ENCODE results near the gene RELN. TPM values are rescaled to one million over a fixed set of nuclear protein-coding genes. Genes with fewer than 3 reads are reported as not detected.
"Not testable (repeated sequence)": the region's sequence is repeated elsewhere in the genome, so short reads cannot be mapped to it uniquely, and the experiment has no call there.

RELN gene
- polyA plus RNA-seq (2013, experiment 1 of 4): 2.7 TPM
- polyA plus RNA-seq (2013, experiment 2 of 4): 2.3 TPM
- 1.7 TPM for polyA plus RNA-seq (2013, experiment 3 of 4)
- polyA plus RNA-seq (2013, experiment 4 of 4): 2.7 TPM

- Histone ChIP-seq H3K27me3 (ENCODE audit: control insufficient read depth, insufficient read depth, low read length, poor library complexity, severe bottlenecking) (peaks cover 82% of the 10 kb centered on the region), H3K4me1 (ENCODE audit: control insufficient read depth, insufficient read depth, low read length) (peaks cover 5% of the 10 kb centered on the region), H3K36me3 (ENCODE audit: control insufficient read depth, insufficient read depth, low read length) (no peaks in the 10 kb centered on the region), H3K9me3 (ENCODE audit: control insufficient read depth, low read length) (no peaks in the 10 kb centered on the region), H3K27ac (ENCODE audit: insufficient read depth, low read depth, low read length, poor library complexity, severe bottlenecking) (no peak within 1 kb of the TSS), H3K4me3 (ENCODE audit: insufficient read depth, low read depth, low read length) (peak within 1 kb of the TSS; percentile 37)
- 0% methylated on average over 89 of the region's 89 CpGs for WGBS, 2 experiments
Measured at GRCh38 chr7:103989200-103989784, at the start of gene RELN. Gene RELN, minus strand, starts transcription at chr7:103989658. Its CDS starts 302 bp downstream, at chr7:103989356.

GRCh38 chr7:104038136-104038535 lies 48.7 kb upstream of the RELN start:
- WGBS, 2 experiments: 100% methylated on average over 1 of the region's 2 CpGs; no CpG with 5 or more reads in 1 of the 2 experiments
- Histone ChIP-seq H3K9me3 (ENCODE audit: control insufficient read depth, low read length) (no peaks in the 10 kb centered on the region), H3K36me3 (ENCODE audit: control insufficient read depth, insufficient read depth, low read length) (no peaks in the 10 kb centered on the region), H3K4me3 (ENCODE audit: insufficient read depth, low read depth, low read length) (no peak overlapping the region), H3K27me3 (ENCODE audit: control insufficient read depth, insufficient read depth, low read length, poor library complexity, severe bottlenecking) (no peaks in the 10 kb centered on the region), H3K27ac (ENCODE audit: insufficient read depth, low read depth, low read length, poor library complexity, severe bottlenecking) (no peak overlapping the region), H3K4me1 (ENCODE audit: control insufficient read depth, insufficient read depth, low read length) (no peaks in the 10 kb centered on the region)

- not testable (repeated sequence) for H3K4me1 ChIP-seq (ENCODE audit: control insufficient read depth, insufficient read depth, low read length); H3K36me3 ChIP-seq (ENCODE audit: control insufficient read depth, insufficient read depth, low read length); H3K27ac ChIP-seq (ENCODE audit: insufficient read depth, low read depth, low read length, poor library complexity, severe bottlenecking); H3K27me3 ChIP-seq (ENCODE audit: control insufficient read depth, insufficient read depth, low read length, poor library complexity, severe bottlenecking); H3K4me3 ChIP-seq (ENCODE audit: insufficient read depth, low read depth, low read length); H3K9me3 ChIP-seq (ENCODE audit: control insufficient read depth, low read length)
- 76 to 91% methylated on average over 3 of the region's 3 CpGs for WGBS, 2 experiments
Measured at GRCh38 chr7:104036889-104037288, 47.4 kb upstream of the RELN start.

- H3K27me3 ChIP-seq (ENCODE audit: control insufficient read depth, insufficient read depth, low read length, poor library complexity, severe bottlenecking): no peaks in the 10 kb centered on the region
- no peaks in the 10 kb centered on the region for H3K9me3 ChIP-seq (ENCODE audit: control insufficient read depth, low read length)
- WGBS, 2 experiments: 96% methylated on average over 4 of the region's 4 CpGs
- H3K27ac ChIP-seq (ENCODE audit: insufficient read depth, low read depth, low read length, poor library complexity, severe bottlenecking): no peak overlapping the region
- no peaks in the 10 kb centered on the region for H3K36me3 ChIP-seq (ENCODE audit: control insufficient read depth, insufficient read depth, low read length)
- H3K4me3 ChIP-seq (ENCODE audit: insufficient read depth, low read depth, low read length): no peak overlapping the region
- H3K4me1 ChIP-seq (ENCODE audit: control insufficient read depth, insufficient read depth, low read length): no peaks in the 10 kb centered on the region
Measured at GRCh38 chr7:104035351-104035750, 45.9 kb upstream of the RELN start.

- no peaks in the 10 kb centered on the region for H3K4me1 ChIP-seq (ENCODE audit: control insufficient read depth, insufficient read depth, low read length)
- WGBS, 2 experiments: 84 to 91% methylated on average over 1 of the region's 1 CpG
- no peaks in the 10 kb centered on the region for H3K9me3 ChIP-seq (ENCODE audit: control insufficient read depth, low read length)
- H3K36me3 ChIP-seq (ENCODE audit: control insufficient read depth, insufficient read depth, low read length): no peaks in the 10 kb centered on the region
- no peak overlapping the region for H3K27ac ChIP-seq (ENCODE audit: insufficient read depth, low read depth, low read length, poor library complexity, severe bottlenecking)
- H3K27me3 ChIP-seq (ENCODE audit: control insufficient read depth, insufficient read depth, low read length, poor library complexity, severe bottlenecking): no peaks in the 10 kb centered on the region
- no peak overlapping the region for H3K4me3 ChIP-seq (ENCODE audit: insufficient read depth, low read depth, low read length)
Measured at GRCh38 chr7:104034679-104035078, 45.2 kb upstream of the RELN start.

- no peak overlapping the region for H3K4me3 ChIP-seq (ENCODE audit: insufficient read depth, low read depth, low read length)
- no peak overlapping the region for H3K27ac ChIP-seq (ENCODE audit: insufficient read depth, low read depth, low read length, poor library complexity, severe bottlenecking)
- H3K4me1 ChIP-seq (ENCODE audit: control insufficient read depth, insufficient read depth, low read length): no peaks in the 10 kb centered on the region
- 80 to 93% methylated on average over 1 of the region's 1 CpG for WGBS, 2 experiments
- H3K27me3 ChIP-seq (ENCODE audit: control insufficient read depth, insufficient read depth, low read length, poor library complexity, severe bottlenecking): no peaks in the 10 kb centered on the region
- H3K9me3 ChIP-seq (ENCODE audit: control insufficient read depth, low read length): no peaks in the 10 kb centered on the region
- no peaks in the 10 kb centered on the region for H3K36me3 ChIP-seq (ENCODE audit: control insufficient read depth, insufficient read depth, low read length)
Measured at GRCh38 chr7:104033837-104034236, 44.4 kb upstream of the RELN start.

- H3K36me3 ChIP-seq (ENCODE audit: control insufficient read depth, insufficient read depth, low read length): no peaks in the 10 kb centered on the region
- no peaks in the 10 kb centered on the region for H3K4me1 ChIP-seq (ENCODE audit: control insufficient read depth, insufficient read depth, low read length)
- 81 to 85% methylated on average over 4 to 5 of the region's 5 CpGs for WGBS, 2 experiments
- H3K27ac ChIP-seq (ENCODE audit: insufficient read depth, low read depth, low read length, poor library complexity, severe bottlenecking): no peak overlapping the region
- no peaks in the 10 kb centered on the region for H3K27me3 ChIP-seq (ENCODE audit: control insufficient read depth, insufficient read depth, low read length, poor library complexity, severe bottlenecking)
- no peaks in the 10 kb centered on the region for H3K9me3 ChIP-seq (ENCODE audit: control insufficient read depth, low read length)
- H3K4me3 ChIP-seq (ENCODE audit: insufficient read depth, low read depth, low read length): no peak overlapping the region
Measured at GRCh38 chr7:104032486-104032885, 43.0 kb upstream of the RELN start.

GRCh38 chr7:104029765-104030164 lies 40.3 kb upstream of the RELN start:
- no peak overlapping the region for H3K4me3 ChIP-seq (ENCODE audit: insufficient read depth, low read depth, low read length)
- H3K4me1 ChIP-seq (ENCODE audit: control insufficient read depth, insufficient read depth, low read length): no peaks in the 10 kb centered on the region
- no peak overlapping the region for H3K27ac ChIP-seq (ENCODE audit: insufficient read depth, low read depth, low read length, poor library complexity, severe bottlenecking)
- 94 to 95% methylated on average over 2 of the region's 2 CpGs for WGBS, 2 experiments
- H3K36me3 ChIP-seq (ENCODE audit: control insufficient read depth, insufficient read depth, low read length): no peaks in the 10 kb centered on the region
- H3K27me3 ChIP-seq (ENCODE audit: control insufficient read depth, insufficient read depth, low read length, poor library complexity, severe bottlenecking): no peaks in the 10 kb centered on the region
- H3K9me3 ChIP-seq (ENCODE audit: control insufficient read depth, low read length): no peaks in the 10 kb centered on the region

GRCh38 chr7:104024632-104025031 lies 35.2 kb upstream of the RELN start:
- Histone ChIP-seq H3K9me3 (ENCODE audit: control insufficient read depth, low read length) (no peaks in the 10 kb centered on the region), H3K27ac (ENCODE audit: insufficient read depth, low read depth, low read length, poor library complexity, severe bottlenecking) (no peak overlapping the region), H3K36me3 (ENCODE audit: control insufficient read depth, insufficient read depth, low read length) (no peaks in the 10 kb centered on the region), H3K27me3 (ENCODE audit: control insufficient read depth, insufficient read depth, low read length, poor library complexity, severe bottlenecking) (no peaks in the 10 kb centered on the region), H3K4me1 (ENCODE audit: control insufficient read depth, insufficient read depth, low read length) (no peaks in the 10 kb centered on the region), H3K4me3 (ENCODE audit: insufficient read depth, low read depth, low read length) (no peak overlapping the region)
- 82 to 95% methylated on average over 2 of the region's 2 CpGs for WGBS, 2 experiments

GRCh38 chr7:104023100-104023499 lies 33.6 kb upstream of the RELN start:
- H3K36me3 ChIP-seq (ENCODE audit: control insufficient read depth, insufficient read depth, low read length): no peaks in the 10 kb centered on the region
- no peaks in the 10 kb centered on the region for H3K4me1 ChIP-seq (ENCODE audit: control insufficient read depth, insufficient read depth, low read length)
- no peaks in the 10 kb centered on the region for H3K27me3 ChIP-seq (ENCODE audit: control insufficient read depth, insufficient read depth, low read length, poor library complexity, severe bottlenecking)
- H3K4me3 ChIP-seq (ENCODE audit: insufficient read depth, low read depth, low read length): no peak overlapping the region
- WGBS, 2 experiments: 92 to 97% methylated on average over 3 of the region's 3 CpGs
- H3K27ac ChIP-seq (ENCODE audit: insufficient read depth, low read depth, low read length, poor library complexity, severe bottlenecking): no peak overlapping the region
- no peaks in the 10 kb centered on the region for H3K9me3 ChIP-seq (ENCODE audit: control insufficient read depth, low read length)
